ENCODE data around the gene MTPN.

DNA sequence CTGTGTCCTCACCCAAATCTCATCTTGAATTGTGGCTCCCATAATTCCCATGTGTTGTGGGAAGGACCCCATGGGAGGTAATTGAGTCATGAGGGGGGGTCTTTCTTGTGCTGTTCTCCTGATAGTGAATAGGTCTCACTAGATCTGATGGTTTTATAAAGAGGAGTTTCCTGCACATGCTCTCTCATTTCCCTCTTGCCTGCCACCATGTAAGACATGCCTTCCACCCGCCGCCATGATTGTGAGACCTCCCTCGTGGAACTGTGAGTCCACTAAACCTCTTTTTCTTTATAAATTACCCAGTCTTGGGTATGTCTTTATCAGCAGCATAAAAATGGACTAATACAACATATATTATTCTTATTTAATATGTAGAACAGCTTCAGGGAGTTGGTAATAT, 29.0 kb upstream of the MTPN start:
- TF ChIP-seq, protein P1, sequence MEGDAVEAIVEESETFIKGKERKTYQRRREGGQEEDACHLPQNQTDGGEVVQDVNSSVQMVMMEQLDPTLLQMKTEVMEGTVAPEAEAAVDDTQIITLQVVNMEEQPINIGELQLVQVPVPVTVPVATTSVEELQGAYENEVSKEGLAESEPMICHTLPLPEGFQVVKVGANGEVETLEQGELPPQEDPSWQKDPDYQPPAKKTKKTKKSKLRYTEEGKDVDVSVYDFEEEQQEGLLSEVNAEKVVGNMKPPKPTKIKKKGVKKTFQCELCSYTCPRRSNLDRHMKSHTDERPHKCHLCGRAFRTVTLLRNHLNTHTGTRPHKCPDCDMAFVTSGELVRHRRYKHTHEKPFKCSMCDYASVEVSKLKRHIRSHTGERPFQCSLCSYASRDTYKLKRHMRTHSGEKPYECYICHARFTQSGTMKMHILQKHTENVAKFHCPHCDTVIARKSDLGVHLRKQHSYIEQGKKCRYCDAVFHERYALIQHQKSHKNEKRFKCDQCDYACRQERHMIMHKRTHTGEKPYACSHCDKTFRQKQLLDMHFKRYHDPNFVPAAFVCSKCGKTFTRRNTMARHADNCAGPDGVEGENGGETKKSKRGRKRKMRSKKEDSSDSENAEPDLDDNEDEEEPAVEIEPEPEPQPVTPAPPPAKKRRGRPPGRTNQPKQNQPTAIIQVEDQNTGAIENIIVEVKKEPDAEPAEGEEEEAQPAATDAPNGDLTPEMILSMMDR (IDR thresholded peaks at IDR 0.05; ENCODE audit: low read depth, low read length): no peak
- TF ChIP-seq, protein P2, sequence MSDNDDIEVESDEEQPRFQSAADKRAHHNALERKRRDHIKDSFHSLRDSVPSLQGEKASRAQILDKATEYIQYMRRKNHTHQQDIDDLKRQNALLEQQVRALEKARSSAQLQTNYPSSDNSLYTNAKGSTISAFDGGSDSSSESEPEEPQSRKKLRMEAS (IDR thresholded peaks at IDR 0.05; ENCODE audit: low read depth, low read length): no peak
- TF ChIP-seq POLR2A (IDR thresholded peaks at IDR 0.05; ENCODE audit: extremely low read depth, insufficient read length): no peak
